ENCODE results near the gene GALNT1. TPM values are rescaled to one million over a fixed set of nuclear protein-coding genes. Genes with fewer than 3 reads are reported as not detected.

Gene GALNT1
- polyA plus RNA-seq, 2 of the 4 experiments (the other 2 are of a cell fraction), result 97.4 to 113 TPM

GRCh38 chr18:35729991-35730668, 148.6 kb downstream of the GALNT1 start:
- DNase-seq (ENCODE audit: low read depth in 1 of 2, low spot score in 1 of 2) (no peak), FAIRE-seq (no peak), ATAC-seq (no peak)
- Histone ChIP-seq H3K27ac (no peak overlapping the region), H3K9me3 (no peaks in the 10 kb centered on the region), H3K4me2 (peak overlapping the region; percentile 32; the same call in 1 of the 3 replicates), H3K4me1 (no peaks in the 10 kb centered on the region), H3K4me3 (no peak overlapping the region)
- CTCF ChIA-PET, result no interaction called here
- WGBS (ENCODE audit: missing lambda C conversion rate), result 28% methylated on average over 3 of the region's 3 CpGs
- TF ChIP-seq SMC3 (IDR thresholded peaks at IDR 0.05) (no peak), NPAS2 (CRISPR knock-in tag; IDR thresholded peaks at IDR 0.05; ENCODE audit: borderline replicate concordance) (no peak), MYC (IDR thresholded peaks at IDR 0.05; ENCODE audit: borderline replicate concordance, low read length) (no peak), ZSCAN20 (CRISPR knock-in tag; IDR thresholded peaks at IDR 0.05) (no peak), ELK1 (IDR thresholded peaks at IDR 0.05; ENCODE audit: low read depth, low read length) (no peak), ATOH8 (CRISPR knock-in tag; IDR thresholded peaks at IDR 0.05; ENCODE audit: low read depth) (no peak), HOXB13 (CRISPR knock-in tag; IDR thresholded peaks at IDR 0.05; ENCODE audit: low read depth) (no peak), CBX2 (IDR thresholded peaks at IDR 0.05; ENCODE audit: borderline replicate concordance, low read depth) (no peak)
- POLR2A ChIA-PET, result interaction anchor here (0.6 kb wide), 1 partner anchor 807 kb away, joined by 3 read pairs; no protein-coding TSS in a partner anchor

GRCh38 chr18:35730691-35731370, 149.3 kb downstream of the GALNT1 start:
- no peaks in the 10 kb centered on the region for H3K4me1 ChIP-seq
- no peak for DNase-seq (ENCODE audit: low read depth in 1 of 2, low spot score in 1 of 2)
- ATAC-seq, result no peak; a peak in 1 of 6 replicates
- H3K4me3 ChIP-seq, result no peak overlapping the region
- TF ChIP-seq HOXB5 (CRISPR knock-in tag; IDR thresholded peaks at IDR 0.05) (no peak), PBX3 (IDR thresholded peaks at IDR 0.05) (no peak), HEYL (CRISPR knock-in tag; IDR thresholded peaks at IDR 0.05) (no peak), CBX2 (IDR thresholded peaks at IDR 0.05; ENCODE audit: borderline replicate concordance, low read depth) (no peak), ZSCAN20 (CRISPR knock-in tag; IDR thresholded peaks at IDR 0.05) (no peak), RCOR1 (IDR thresholded peaks at IDR 0.05; ENCODE audit: low read depth, low read length) (no peak)
- ChIA-PET CTCF (no interaction called here), POLR2A (interaction anchor here (0.6 kb wide), 1 partner anchor 807 kb away, joined by 3 read pairs; no protein-coding TSS in a partner anchor)
- FAIRE-seq, result no peak
- H3K4me2 ChIP-seq, result peak overlapping the region; percentile 32; the same call in 1 of the 3 replicates
- WGBS (ENCODE audit: missing lambda C conversion rate), result 72% methylated on average over 12 of the region's 12 CpGs
- H3K27ac ChIP-seq, result no peak overlapping the region
- H3K9me3 ChIP-seq, result no peaks in the 10 kb centered on the region

GRCh38 chr18:35731701-35732100, 150.2 kb downstream of the GALNT1 start:
- no peak for FAIRE-seq
- Histone ChIP-seq H3K4me1 (no peaks in the 10 kb centered on the region), H3K9me3 (no peaks in the 10 kb centered on the region), H3K27ac (no peak overlapping the region), H3K4me2 (no peak overlapping the region), H3K4me3 (no peak overlapping the region)
- TF ChIP-seq NR3C1 (IDR thresholded peaks at IDR 0.05) (no peak), KDM5A (IDR thresholded peaks at IDR 0.05) (no peak), RFX5 (IDR thresholded peaks at IDR 0.05) (no peak), FOSB (CRISPR knock-in tag; IDR thresholded peaks at IDR 0.05) (no peak), GATA3 (IDR thresholded peaks at IDR 0.05; ENCODE audit: borderline replicate concordance) (no peak), SMC3 (IDR thresholded peaks at IDR 0.05) (no peak), HDAC2 (IDR thresholded peaks at IDR 0.05) (no peak), JUN (IDR thresholded peaks at IDR 0.05) (no peak), ELK1 (IDR thresholded peaks at IDR 0.05; ENCODE audit: low read depth, low read length) (no peak), CTCF (IDR thresholded peaks at IDR 0.05) (no peak), FOSL2 (IDR thresholded peaks at IDR 0.05) (no peak), FOSL2 (CRISPR knock-in tag; IDR thresholded peaks at IDR 0.05) (no peak), EP300 (IDR thresholded peaks at IDR 0.05) (no peak)
- no peak for ATAC-seq
- ChIA-PET POLR2A (no interaction called here), CTCF (interaction anchor here (1.8 kb wide), 1 partner anchor 25 kb away, joined by 11 read pairs; no protein-coding TSS in a partner anchor)
- no peak for DNase-seq (ENCODE audit: low read depth in 1 of 2, low spot score in 1 of 2)
